Peyer's patch (tissue), 4 donors: ENCODE results near the gene PPFIBP2.

Experiments
- POLR2A ChIP-seq, 2 donors: fragments of 450-650 bp; IDR thresholded peaks; one replicate each; pipeline ENCODE4 v1.5.1; 2017; ENCODE audit warnings: antibody characterized with exemption in 2 of 2, mild to moderate bottlenecking in 2 of 2, moderate library complexity in 2 of 2
- TF ChIP-seq, protein P1 (sequence below), 6 experiments: fragments of 450-650 bp in 4 of 6; fragments of 200-600 bp in 2 of 6; sonication (generic) in 1 of 6; IDR thresholded peaks; one replicate each; pipeline ENCODE4 v1.5.1; 2017 to 2019; ENCODE audit warnings: antibody characterized with exemption in 6 of 6, mild to moderate bottlenecking in 3 of 6, moderate library complexity in 1 of 6

DNA sequence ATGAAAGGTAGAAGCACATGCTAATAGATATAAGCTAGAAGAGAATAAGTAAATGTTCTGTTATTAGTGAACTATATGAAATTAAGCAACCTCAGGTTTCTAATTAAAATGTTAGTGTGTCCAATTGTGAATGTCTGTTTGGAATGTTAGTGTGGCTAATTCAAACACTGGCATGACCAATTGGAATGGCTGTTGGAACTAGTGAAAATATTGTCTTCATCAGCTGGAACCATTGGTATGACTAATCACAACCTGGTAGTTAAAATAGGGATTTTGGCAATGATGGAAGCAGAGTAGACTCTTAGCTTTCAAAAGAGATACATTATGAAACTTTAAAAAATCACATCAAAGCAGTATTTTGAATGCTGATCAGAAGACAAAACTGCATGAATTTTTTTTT is 92.7 kb downstream of the PPFIBP2 start:
- TF ChIP-seq, protein P1, sequence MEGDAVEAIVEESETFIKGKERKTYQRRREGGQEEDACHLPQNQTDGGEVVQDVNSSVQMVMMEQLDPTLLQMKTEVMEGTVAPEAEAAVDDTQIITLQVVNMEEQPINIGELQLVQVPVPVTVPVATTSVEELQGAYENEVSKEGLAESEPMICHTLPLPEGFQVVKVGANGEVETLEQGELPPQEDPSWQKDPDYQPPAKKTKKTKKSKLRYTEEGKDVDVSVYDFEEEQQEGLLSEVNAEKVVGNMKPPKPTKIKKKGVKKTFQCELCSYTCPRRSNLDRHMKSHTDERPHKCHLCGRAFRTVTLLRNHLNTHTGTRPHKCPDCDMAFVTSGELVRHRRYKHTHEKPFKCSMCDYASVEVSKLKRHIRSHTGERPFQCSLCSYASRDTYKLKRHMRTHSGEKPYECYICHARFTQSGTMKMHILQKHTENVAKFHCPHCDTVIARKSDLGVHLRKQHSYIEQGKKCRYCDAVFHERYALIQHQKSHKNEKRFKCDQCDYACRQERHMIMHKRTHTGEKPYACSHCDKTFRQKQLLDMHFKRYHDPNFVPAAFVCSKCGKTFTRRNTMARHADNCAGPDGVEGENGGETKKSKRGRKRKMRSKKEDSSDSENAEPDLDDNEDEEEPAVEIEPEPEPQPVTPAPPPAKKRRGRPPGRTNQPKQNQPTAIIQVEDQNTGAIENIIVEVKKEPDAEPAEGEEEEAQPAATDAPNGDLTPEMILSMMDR (IDR thresholded peaks at IDR 0.05): no peak
- no peak for TF ChIP-seq POLR2A (IDR thresholded peaks at IDR 0.05)
